GM12878 (cell line): ENCODE measurements around the gene GTF2A1. TPM values are rescaled to one million over a fixed set of nuclear protein-coding genes. Genes with fewer than 3 reads are reported as not detected.
"Not testable (repeated sequence)": the region's sequence is repeated elsewhere in the genome, so short reads cannot be mapped to it uniquely, and the experiment has no call there.

Experiments used
- ATAC-seq: fragments of 200-7000 bp; cut with Tn5 transposase; 3 replicates; pipeline ENCODE4 v1.9.1; 2020; ENCODE audit warnings: mild to moderate bottlenecking, moderate library complexity
- BruUV-seq: library from RNA; stranded (reverse); fragments of 400-500 nt; replicated peaks from 2 replicates; lab custom pipeline; 2021; lab: Mats Ljungman, UMichigan
- CTCF ChIA-PET: fragments of 300-600 bp; sonication (Branson Sonifier 250); formaldehyde crosslinking; extraction: SDS; loops from one replicate; lab custom pipeline; 2021; ENCODE audit warnings: inconsistent platforms; lab: Yijun Ruan, JAX
- POLR2A ChIA-PET: fragments of 350-600 bp; formaldehyde crosslinking; extraction: SDS; loops from one replicate; lab custom pipeline; 2021; ENCODE audit warnings: inconsistent platforms; lab: Charles Lee
- RAD21 ChIA-PET: fragments of 300-600 bp; sonication (Branson Sonifier 250); formaldehyde crosslinking; loops from one replicate; lab custom pipeline; 2023; ENCODE audit warnings: antibody characterized with exemption; ENCODE audit not compliant: unreplicated experiment; lab: Charles Lee
- SMC1A ChIA-PET: fragments of 300-600 bp; sonication (Branson Sonifier 250); formaldehyde crosslinking; loops from one replicate; lab custom pipeline; 2023; ENCODE audit not compliant: unreplicated experiment, uncharacterized antibody; lab: Charles Lee
- DNase-seq: peaks from one replicate; pipeline ENCODE4 v3.0.0-alpha.2; 2011; ENCODE audit warnings: low read depth, low spot score
- FAIRE-seq: peaks from 3 replicates; lab custom pipeline; 2011; peaks lifted over from hg19 to GRCh38; lab: Jason Lieb, UNC
- H2AFZ ChIP-seq: 2 replicates; pipeline ENCODE4 v1.6.0; 2011; ENCODE audit warnings: low read depth, low read length, control low read depth; ENCODE audit not compliant: control insufficient read depth
- H3K27ac ChIP-seq: 2 replicates; pipeline ENCODE4 v1.5.1; 2011; ENCODE audit warnings: control low read depth; ENCODE audit not compliant: control insufficient read depth, insufficient read depth
- H3K27me3 ChIP-seq, 2 experiments: replicated peaks in 1 of 2; 2 replicates each; pipeline versions ENCODE4 v1.6.0 to v1.6.1; 2011; ENCODE audit warnings: low read length in 1 of 2; ENCODE audit not compliant: control insufficient read depth in 2 of 2, insufficient read depth in 2 of 2
- H3K36me3 ChIP-seq, 2 experiments: 2 replicates each; pipeline ENCODE4 v1.5.1; 2011; ENCODE audit warnings: low read length in 1 of 2; ENCODE audit not compliant: control insufficient read depth in 2 of 2, insufficient read depth in 2 of 2
- H3K4me1 ChIP-seq: 2 replicates; pipeline ENCODE4 v1.6.1; 2011; ENCODE audit warnings: mild to moderate bottlenecking, low read length, moderate library complexity, mixed read lengths; ENCODE audit not compliant: control insufficient read depth, insufficient read depth
- H3K4me2 ChIP-seq: 2 replicates; pipeline ENCODE4 v1.6.0; 2011; ENCODE audit warnings: control low read depth; ENCODE audit not compliant: control insufficient read depth, insufficient read depth
- H3K4me3 ChIP-seq: fragments of 200-600 bp; sonication (generic); 2 replicates; pipeline ENCODE4 v1.5.1; 2016
- H3K79me2 ChIP-seq: 2 replicates; pipeline ENCODE4 v1.6.0; 2011; ENCODE audit warnings: low read length; ENCODE audit not compliant: control insufficient read depth, insufficient read depth
- H3K9ac ChIP-seq: 2 replicates; pipeline ENCODE4 v1.8.0; 2011; ENCODE audit warnings: low read length, control low read depth, mixed read lengths; ENCODE audit not compliant: control insufficient read depth, insufficient read depth
- H3K9me3 ChIP-seq: replicated peaks from 3 replicates; pipeline ENCODE4 v1.5.1; 2011; ENCODE audit warnings: mild to moderate bottlenecking, low read length; ENCODE audit not compliant: control insufficient read depth, insufficient read depth
- H4K20me1 ChIP-seq: 2 replicates; pipeline ENCODE4 v1.6.0; 2011; ENCODE audit not compliant: control insufficient read depth, insufficient read depth
- IRF4 ChIP-seq: IDR thresholded peaks from 2 replicates; pipeline ENCODE4 v1.6.1; 2011; ENCODE audit warnings: low read depth, low read length
- NBN ChIP-seq: fragments of 450-650 bp; IDR thresholded peaks from 2 replicates; pipeline ENCODE4 v1.6.1; 2016
- NFYA ChIP-seq: IDR thresholded peaks from 2 replicates; pipeline ENCODE4 v1.6.1; 2011; ENCODE audit warnings: low read depth, mild to moderate bottlenecking, low read length, improper control_type of control experiment, borderline replicate concordance
- PAX8 ChIP-seq: fragments of 450-650 bp; IDR thresholded peaks from 2 replicates; pipeline ENCODE4 v1.6.1; 2017; ENCODE audit warnings: mild to moderate bottlenecking, moderate library complexity
- SIN3A ChIP-seq: IDR thresholded peaks from 2 replicates; pipeline ENCODE4 v1.6.1; 2012; ENCODE audit warnings: low read depth, low read length, improper control_type of control experiment
- WGBS: methylation state at CpG from one replicate; pipeline ENCODE4 v1.1.6; 2016; ENCODE audit warnings: low lambda C conversion rate; ENCODE audit not compliant: insufficient replicate concordance, insufficient coverage; ENCODE audit errors: missing lambda C conversion rate; 5-methylcytosine and 5-hydroxymethylcytosine counted together
- in situ Hi-C: fragments of 300-500 bp; cut with MboI; formaldehyde crosslinking; loops from 9 replicates; pipeline ENCODE4 v1.14.3; 2018; ENCODE audit warnings: mixed read lengths
- intact Hi-C: fragments of 100-400 bp; cut with micrococcal nuclease; formaldehyde crosslinking; loops from one replicate; pipeline ENCODE4 v1.14.2; 2022; ENCODE audit not compliant: unreplicated experiment
- polyA plus RNA-seq, 11 experiments: library from polyadenylated mRNA; depleted of rRNA in 4 of 11; unstranded in 6 of 11; stranded (reverse) in 5 of 11; fragments of >200 nt; fragmentation: Nextera tagmentation in 4 of 11; fragmentation: Illumina TruSeq in 1 of 11; extraction: Ambion mirVana in 4 of 11; extraction: Trizol in 1 of 11; gene quantifications; 1 replicate in 1 of 11; 2 replicates in 10 of 11; pipeline versions ENCODE4 v1.2.1 to v1.2.3, GENCODE V29; 2011 to 2016; ENCODE audit warnings: inconsistent platforms in 2 of 11, missing spikeins in 2 of 11, low read depth in 1 of 11
- total RNA-seq, 4 experiments: library from RNA; depleted of rRNA in 3 of 4; stranded (reverse); fragments of >200 nt in 3 of 4; fragmentation: Illumina TruSeq in 1 of 4; extraction: Trizol in 1 of 4; gene quantifications; 2 replicates each; pipeline versions ENCODE4 v1.2.1 to v1.2.3, GENCODE V29; 2013 to 2021
- TF ChIP-seq, protein P1 (sequence below): fragments of 450-650 bp; IDR thresholded peaks from 2 replicates; pipeline ENCODE4 v1.6.1; 2017; ENCODE audit warnings: mild to moderate bottlenecking, moderate library complexity
- TF ChIP-seq, protein P2 (sequence below): fragments of 450-650 bp; formaldehyde crosslinking; IDR thresholded peaks from 2 replicates; pipeline ENCODE4 v1.4.0; 2020; ENCODE audit warnings: mild to moderate bottlenecking, moderate library complexity

GTF2A1 gene
- total and polyA plus RNA-seq, 10 of the 15 experiments (the other 5 are each of a cell fraction or from before 2014, with no cell fraction given) = 2.5 to 28.7 (median 14.9) TPM

DNA sequence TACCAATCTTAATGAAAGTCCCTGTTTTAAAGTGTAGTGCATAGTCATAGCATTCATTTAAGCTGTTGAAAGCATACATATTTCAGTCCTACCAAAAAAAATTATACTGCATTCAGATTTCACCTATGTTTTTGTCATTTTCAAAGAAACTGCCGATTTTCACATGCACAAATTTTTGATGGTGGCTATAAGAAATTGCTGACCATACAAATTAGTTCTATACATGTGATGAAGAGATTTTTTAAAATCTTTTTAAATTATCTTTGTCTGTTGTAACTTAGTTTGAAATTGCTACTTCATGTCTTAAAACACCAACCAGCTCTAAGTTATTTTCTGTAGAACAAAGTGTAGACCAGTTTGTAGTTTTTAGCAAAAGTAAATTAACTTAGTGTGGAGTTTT, 3.5 kb upstream of the GTF2A1 start (continued):
- TF ChIP-seq SIN3A = no peak

DNA sequence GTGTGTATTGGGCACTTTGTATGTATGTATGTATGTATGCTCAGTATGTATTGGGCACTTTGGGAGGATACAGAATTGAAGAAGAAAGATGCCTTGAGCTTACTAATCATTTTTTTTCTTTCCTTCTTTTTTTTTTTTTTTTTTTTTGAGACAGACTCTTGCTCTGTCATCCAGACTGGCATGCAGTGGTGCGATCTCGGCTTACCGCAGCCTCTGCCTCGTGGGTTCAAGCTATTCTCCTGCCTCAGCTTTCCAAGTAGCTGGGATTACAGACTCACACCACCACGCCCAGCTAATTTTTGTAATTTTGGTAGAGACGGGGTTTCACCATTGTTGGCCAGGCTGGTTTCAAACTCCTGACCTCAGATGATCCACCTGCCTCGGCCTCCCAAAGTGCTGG, 3.0 kb upstream of the GTF2A1 start:
- H3K9ac ChIP-seq, DNase-seq, H3K27me3 ChIP-seq, H2AFZ ChIP-seq, FAIRE-seq, H3K4me2 ChIP-seq, H3K36me3 ChIP-seq, intact Hi-C loops, H4K20me1 ChIP-seq, BruUV-seq, H3K4me3 ChIP-seq, ATAC-seq, H3K4me1 ChIP-seq, in situ Hi-C loops, H3K27ac ChIP-seq, H3K9me3 ChIP-seq: not testable (repeated sequence)
- ChIA-PET POLR2A (interaction anchor here (0.6 to 1.6 kb wide), 6 partner anchors 9 to 235 kb away, joined by 3 to 5 read pairs (median 4); no protein-coding TSS in a partner anchor), RAD21 (interaction anchor here (0.6 to 1.2 kb wide), 2 partner anchors 53 to 241 kb away, joined by 3 read pairs; no protein-coding TSS in a partner anchor), SMC1A (interaction anchor here (1.3 kb wide), 1 partner anchor 45 kb away, joined by 3 read pairs; no protein-coding TSS in a partner anchor), CTCF (interaction anchor here (1.1 kb wide), 1 partner anchor 9 kb away, joined by 3 read pairs; no protein-coding TSS in a partner anchor)
- H3K79me2 ChIP-seq = peaks cover 16% of the 10 kb centered on the region
- 88% methylated on average over 6 of the region's 7 CpGs for WGBS

DNA sequence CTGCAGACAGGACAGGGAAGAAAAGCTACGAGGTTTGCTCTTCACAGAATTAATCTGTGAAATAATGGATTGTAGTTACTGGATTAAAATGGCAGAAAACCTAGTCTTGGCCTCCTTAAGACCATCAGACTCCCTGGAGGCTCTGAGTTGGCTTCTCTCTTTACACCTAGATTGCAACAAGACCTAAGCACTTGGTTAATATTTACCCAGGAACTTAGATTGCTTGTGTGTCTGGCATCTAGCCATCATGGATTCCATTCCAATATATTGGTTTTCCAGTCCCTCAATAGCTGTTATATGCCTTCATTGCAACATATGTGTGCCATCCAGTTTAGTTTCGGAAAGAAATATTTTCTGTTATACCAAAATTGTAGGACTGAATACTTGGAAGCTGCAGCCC, 1.9 kb upstream of the GTF2A1 start:
- Histone ChIP-seq H3K4me3 (no peak overlapping the region), H3K4me2 (no peak overlapping the region), H2AFZ (no peak overlapping the region), H3K9me3 (no peaks in the 10 kb centered on the region), H3K9ac (no peak overlapping the region), H3K27me3 (no peaks in the 10 kb centered on the region), H3K36me3 (no peaks in the 10 kb centered on the region), H3K27ac (no peak overlapping the region), H3K4me1 (0 out of 2 replicates have a peak, but pooled peaks cover 3% of the 10 kb centered on the region), H3K79me2 (peaks cover 27% of the 10 kb centered on the region), H4K20me1 (no peaks in the 10 kb centered on the region)
- SMC1A ChIA-PET = interaction anchor here (1.3 kb wide), 1 partner anchor 46 kb away, joined by 3 read pairs; no protein-coding TSS in a partner anchor
- RAD21 ChIA-PET = no interaction called here
- in situ Hi-C loops = no loop called here
- ATAC-seq (no peak), FAIRE-seq (no peak), DNase-seq (no peak)
- no TSS peak for BruUV-seq
- CTCF ChIA-PET = interaction anchor here (0.6 to 1.4 kb wide), 4 partner anchors 10 to 242 kb away, joined by 3 to 6 read pairs (median 3); no protein-coding TSS in a partner anchor
- POLR2A ChIA-PET = no interaction called here
- WGBS = 89% methylated on average over 2 of the region's 2 CpGs
- intact Hi-C loops = no loop called here
- no peak for TF ChIP-seq NBN
- no peak for TF ChIP-seq PAX8
- TF ChIP-seq, protein P1, sequence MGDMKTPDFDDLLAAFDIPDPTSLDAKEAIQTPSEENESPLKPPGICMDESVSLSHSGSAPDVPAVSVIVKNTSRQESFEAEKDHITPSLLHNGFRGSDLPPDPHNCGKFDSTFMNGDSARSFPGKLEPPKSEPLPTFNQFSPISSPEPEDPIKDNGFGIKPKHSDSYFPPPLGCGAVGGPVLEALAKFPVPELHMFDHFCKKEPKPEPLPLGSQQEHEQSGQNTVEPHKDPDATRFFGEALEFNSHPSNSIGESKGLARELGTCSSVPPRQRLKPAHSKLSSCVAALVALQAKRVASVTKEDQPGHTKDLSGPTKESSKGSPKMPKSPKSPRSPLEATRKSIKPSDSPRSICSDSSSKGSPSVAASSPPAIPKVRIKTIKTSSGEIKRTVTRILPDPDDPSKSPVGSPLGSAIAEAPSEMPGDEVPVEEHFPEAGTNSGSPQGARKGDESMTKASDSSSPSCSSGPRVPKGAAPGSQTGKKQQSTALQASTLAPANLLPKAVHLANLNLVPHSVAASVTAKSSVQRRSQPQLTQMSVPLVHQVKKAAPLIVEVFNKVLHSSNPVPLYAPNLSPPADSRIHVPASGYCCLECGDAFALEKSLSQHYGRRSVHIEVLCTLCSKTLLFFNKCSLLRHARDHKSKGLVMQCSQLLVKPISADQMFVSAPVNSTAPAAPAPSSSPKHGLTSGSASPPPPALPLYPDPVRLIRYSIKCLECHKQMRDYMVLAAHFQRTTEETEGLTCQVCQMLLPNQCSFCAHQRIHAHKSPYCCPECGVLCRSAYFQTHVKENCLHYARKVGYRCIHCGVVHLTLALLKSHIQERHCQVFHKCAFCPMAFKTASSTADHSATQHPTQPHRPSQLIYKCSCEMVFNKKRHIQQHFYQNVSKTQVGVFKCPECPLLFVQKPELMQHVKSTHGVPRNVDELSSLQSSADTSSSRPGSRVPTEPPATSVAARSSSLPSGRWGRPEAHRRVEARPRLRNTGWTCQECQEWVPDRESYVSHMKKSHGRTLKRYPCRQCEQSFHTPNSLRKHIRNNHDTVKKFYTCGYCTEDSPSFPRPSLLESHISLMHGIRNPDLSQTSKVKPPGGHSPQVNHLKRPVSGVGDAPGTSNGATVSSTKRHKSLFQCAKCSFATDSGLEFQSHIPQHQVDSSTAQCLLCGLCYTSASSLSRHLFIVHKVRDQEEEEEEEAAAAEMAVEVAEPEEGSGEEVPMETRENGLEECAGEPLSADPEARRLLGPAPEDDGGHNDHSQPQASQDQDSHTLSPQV = no peak
- TF ChIP-seq NFYA = no peak
- TF ChIP-seq, protein P2, sequence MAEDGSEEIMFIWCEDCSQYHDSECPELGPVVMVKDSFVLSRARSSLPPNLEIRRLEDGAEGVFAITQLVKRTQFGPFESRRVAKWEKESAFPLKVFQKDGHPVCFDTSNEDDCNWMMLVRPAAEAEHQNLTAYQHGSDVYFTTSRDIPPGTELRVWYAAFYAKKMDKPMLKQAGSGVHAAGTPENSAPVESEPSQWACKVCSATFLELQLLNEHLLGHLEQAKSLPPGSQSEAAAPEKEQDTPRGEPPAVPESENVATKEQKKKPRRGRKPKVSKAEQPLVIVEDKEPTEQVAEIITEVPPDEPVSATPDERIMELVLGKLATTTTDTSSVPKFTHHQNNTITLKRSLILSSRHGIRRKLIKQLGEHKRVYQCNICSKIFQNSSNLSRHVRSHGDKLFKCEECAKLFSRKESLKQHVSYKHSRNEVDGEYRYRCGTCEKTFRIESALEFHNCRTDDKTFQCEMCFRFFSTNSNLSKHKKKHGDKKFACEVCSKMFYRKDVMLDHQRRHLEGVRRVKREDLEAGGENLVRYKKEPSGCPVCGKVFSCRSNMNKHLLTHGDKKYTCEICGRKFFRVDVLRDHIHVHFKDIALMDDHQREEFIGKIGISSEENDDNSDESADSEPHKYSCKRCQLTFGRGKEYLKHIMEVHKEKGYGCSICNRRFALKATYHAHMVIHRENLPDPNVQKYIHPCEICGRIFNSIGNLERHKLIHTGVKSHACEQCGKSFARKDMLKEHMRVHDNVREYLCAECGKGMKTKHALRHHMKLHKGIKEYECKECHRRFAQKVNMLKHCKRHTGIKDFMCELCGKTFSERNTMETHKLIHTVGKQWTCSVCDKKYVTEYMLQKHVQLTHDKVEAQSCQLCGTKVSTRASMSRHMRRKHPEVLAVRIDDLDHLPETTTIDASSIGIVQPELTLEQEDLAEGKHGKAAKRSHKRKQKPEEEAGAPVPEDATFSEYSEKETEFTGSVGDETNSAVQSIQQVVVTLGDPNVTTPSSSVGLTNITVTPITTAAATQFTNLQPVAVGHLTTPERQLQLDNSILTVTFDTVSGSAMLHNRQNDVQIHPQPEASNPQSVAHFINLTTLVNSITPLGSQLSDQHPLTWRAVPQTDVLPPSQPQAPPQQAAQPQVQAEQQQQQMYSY (CRISPR knock-in tag) = no peak
- no peak for TF ChIP-seq IRF4
